ENCODE measurements around the gene GALNT12.

- no peak for TF ChIP-seq POLR2A (IDR thresholded peaks at IDR 0.05; ENCODE audit: low read length)
- TF ChIP-seq GATA1 (IDR thresholded peaks at IDR 0.05; ENCODE audit: low read depth, low read length): no peak
Measured at GRCh38 chr9:98875536-98875935, 68.1 kb downstream of the GALNT12 start.
